ENCODE data around the gene NUDT1. TPM values are rescaled to one million over a fixed set of nuclear protein-coding genes. Genes with fewer than 3 reads are reported as not detected.
A peak's percentile ranks its signal among the peaks of the same experiment; 100 is the strongest.

NUDT1 gene
- total RNA-seq, 1 experiment from 2014 or later: 84.7 TPM

DNA sequence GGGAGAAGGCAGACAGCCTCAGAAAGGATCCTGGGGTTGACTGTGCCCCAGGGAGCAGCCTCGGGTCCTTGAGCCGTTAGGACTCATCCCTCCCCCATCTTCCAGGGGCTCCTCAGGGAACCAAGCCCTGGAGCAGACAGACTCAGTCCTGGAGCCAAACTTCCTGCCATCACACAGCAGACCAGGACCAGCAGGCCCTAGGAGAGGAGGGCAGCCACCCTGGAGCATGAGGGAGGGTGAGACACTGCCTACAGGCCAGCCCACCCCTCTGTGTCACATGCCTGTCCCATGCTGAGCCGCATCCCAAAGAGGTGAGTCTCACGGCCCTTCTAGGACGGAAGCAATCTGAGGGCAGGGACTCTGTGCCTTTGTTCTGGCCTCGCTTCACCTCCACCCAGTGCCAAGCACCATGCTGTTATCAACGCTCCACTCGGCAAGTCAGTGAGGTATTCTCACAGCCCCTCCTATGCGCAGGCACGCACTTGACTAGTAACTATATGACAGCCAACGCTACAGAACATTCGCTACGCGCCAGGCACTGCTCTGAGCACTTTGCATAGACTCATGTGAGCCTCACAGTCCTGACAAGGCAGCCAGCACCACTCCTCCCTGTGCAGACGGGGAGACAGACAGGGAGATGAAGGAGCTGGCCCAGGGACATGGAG, 28.3 kb upstream of the NUDT1 start:
- peaks cover 61 to 84% (median 84%) of the 10 kb centered on the region in 3 experiments for H3K36me3 Mint-ChIP-seq (ENCODE audit: insufficient read depth in 1 of 3, low read depth in 3 of 3)
- Histone ChIP-seq H4K5ac (ENCODE audit: insufficient read length, low read depth, low read length) (no peak overlapping the region), H2BK20ac (ENCODE audit: low read depth, low read length, poor library complexity, severe bottlenecking) (no peak overlapping the region), H3K23ac (ENCODE audit: insufficient read length, low read depth, low read length) (no peak overlapping the region), H3K4me1 (ENCODE audit: insufficient read depth, low read length) (no peaks in the 10 kb centered on the region), H3T11ph (ENCODE audit: low read length) (no peak overlapping the region), H2AFZ (ENCODE audit: low read length) (no peak overlapping the region), H3K56ac (ENCODE audit: insufficient read length, low read depth, low read length) (no peak overlapping the region), H4K8ac (replicated peaks; ENCODE audit: insufficient read length, low read depth, low read length) (no peak overlapping the region), H2BK12ac (ENCODE audit: insufficient read length, low read depth, low read length) (no peak overlapping the region), H3K27me3 (ENCODE audit: insufficient read depth, low read length) (no peaks in the 10 kb centered on the region), H4K20me1 (ENCODE audit: control insufficient read depth, insufficient read depth, insufficient read length) (no peaks in the 10 kb centered on the region), H3K9ac (ENCODE audit: extremely low read depth, insufficient read length, low read length) (no peak overlapping the region), H3K9me3 (ENCODE audit: control insufficient read depth, low read depth, low read length) (no peaks in the 10 kb centered on the region), H3K79me2 (ENCODE audit: insufficient read depth, low read length) (no peaks in the 10 kb centered on the region), H2AK5ac (ENCODE audit: insufficient read length, low read length) (no peak overlapping the region), H3K4me2 (ENCODE audit: insufficient read depth, insufficient read length, low read length) (no peak overlapping the region), H3K27ac (ENCODE audit: insufficient read length, low read depth, low read length) (no peak overlapping the region), H2BK15ac (ENCODE audit: low read depth, low read length) (no peak overlapping the region), H3K18ac (ENCODE audit: insufficient read length, low read depth, low read length) (no peak overlapping the region), H2BK5ac (ENCODE audit: insufficient read length, low read length) (no peak overlapping the region), H3K14ac (ENCODE audit: insufficient read depth, low read length) (no peak overlapping the region; the same call in 1 of the 2 replicates), H4K91ac (ENCODE audit: insufficient read length, low read depth, low read length) (no peak overlapping the region), H3K4ac (ENCODE audit: low read depth, low read length) (no peak overlapping the region), H2BK120ac (ENCODE audit: low read depth, low read length, poor library complexity, severe bottlenecking) (no peak overlapping the region), H3K23me2 (ENCODE audit: insufficient read length, low read depth, low read length, poor library complexity, severe bottlenecking) (no peaks in the 10 kb centered on the region), H3K79me1 (ENCODE audit: insufficient read depth, low read depth, low read length, poor library complexity, severe bottlenecking) (no peaks in the 10 kb centered on the region)
- peak overlapping the region in 1 of 3 experiments; percentile 9; a peak in 2 of 7 replicates for H3K27ac Mint-ChIP-seq
- H3K4me1 Mint-ChIP-seq: no peaks in the 10 kb centered on the region
- WGBS (ENCODE audit: extremely low coverage, insufficient read length, low lambda C conversion rate): no CpG with 5 or more reads among the region's 15 CpGs
- H3K4me3 Mint-ChIP-seq: no peak overlapping the region; a peak in 1 of 5 replicates
- peaks cover 2% of the 10 kb centered on the region for H3K27me3 Mint-ChIP-seq (ENCODE audit: low read depth)
- no peak for DNase-seq
- peaks cover 1 to 5% of the 10 kb centered on the region in 2 experiments; a peak in 3 of 5 replicates for H3K9me3 Mint-ChIP-seq
- TF ChIP-seq CTCF (conservative IDR thresholded peaks at IDR 0.05): no peak
